Omental fat pad (tissue), 4 donors: ENCODE measurements around the gene MEF2C. TPM values are rescaled to one million over a fixed set of nuclear protein-coding genes. Genes with fewer than 3 reads are reported as not detected.
"Not testable (repeated sequence)": the region's sequence is repeated elsewhere in the genome, so short reads cannot be mapped to it uniquely, and the experiment has no call there.

Experiments used
- ATAC-seq: fragments of 150-250 bp; one replicate; pipeline ENCODE4 v1.9.1; 2016; ENCODE audit warnings: mild to moderate bottlenecking, moderate library complexity; ENCODE audit not compliant: low FRiP score
- DNase-seq: peaks from one replicate; pipeline ENCODE4 v3.0.0-alpha.2; 2019; ENCODE audit warnings: low spot score
- total RNA-seq, 4 donors: library from RNA; depleted of rRNA; stranded (reverse); fragments of >200 nt; gene quantifications; one replicate each; pipeline ENCODE4 v1.1.0, GENCODE V29; 2016
- TF ChIP-seq, protein P1 (sequence below), 3 donors: fragments of 450-650 bp; IDR thresholded peaks; one replicate each; pipeline ENCODE4 v1.5.1; 2016 to 2017; ENCODE audit warnings: antibody characterized with exemption in 3 of 3, mild to moderate bottlenecking in 3 of 3, moderate library complexity in 2 of 3

MEF2C gene
- total RNA-seq, 4 donors from 2014 or later = 25.4 to 97.7 (median 44.0) TPM

DNA sequence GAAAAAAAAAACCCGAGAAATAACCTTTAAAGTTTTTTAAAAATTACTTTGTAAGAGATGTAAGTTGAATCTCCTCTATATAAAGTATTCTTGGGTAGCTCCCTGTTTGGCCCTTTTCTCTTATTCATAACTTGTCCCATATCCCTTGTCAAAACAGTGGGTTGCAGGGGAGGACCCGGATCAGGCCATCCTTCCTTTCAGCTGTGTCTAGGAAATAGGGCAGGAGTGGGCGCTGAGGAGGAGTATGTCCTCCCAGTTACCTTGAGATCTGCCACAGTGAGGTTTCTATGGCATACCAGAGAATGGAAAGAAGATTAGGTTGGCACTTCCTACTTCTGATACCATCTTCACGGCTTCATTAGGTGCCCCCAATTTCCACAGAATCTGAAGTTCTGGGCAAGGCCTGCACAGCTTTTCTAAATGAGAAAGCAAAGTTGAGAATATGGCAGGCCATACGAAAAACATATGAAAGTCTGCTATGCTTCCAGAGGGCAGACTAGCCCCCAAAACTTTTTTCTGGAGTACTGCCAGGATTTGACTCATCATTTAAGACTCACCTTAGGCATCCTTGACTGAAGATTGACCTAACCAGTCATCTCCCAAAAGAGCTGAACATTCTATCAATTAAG is 20.3 kb downstream of the MEF2C start:
- ATAC-seq (no peak), DNase-seq (no peak)
- TF ChIP-seq, protein P1, sequence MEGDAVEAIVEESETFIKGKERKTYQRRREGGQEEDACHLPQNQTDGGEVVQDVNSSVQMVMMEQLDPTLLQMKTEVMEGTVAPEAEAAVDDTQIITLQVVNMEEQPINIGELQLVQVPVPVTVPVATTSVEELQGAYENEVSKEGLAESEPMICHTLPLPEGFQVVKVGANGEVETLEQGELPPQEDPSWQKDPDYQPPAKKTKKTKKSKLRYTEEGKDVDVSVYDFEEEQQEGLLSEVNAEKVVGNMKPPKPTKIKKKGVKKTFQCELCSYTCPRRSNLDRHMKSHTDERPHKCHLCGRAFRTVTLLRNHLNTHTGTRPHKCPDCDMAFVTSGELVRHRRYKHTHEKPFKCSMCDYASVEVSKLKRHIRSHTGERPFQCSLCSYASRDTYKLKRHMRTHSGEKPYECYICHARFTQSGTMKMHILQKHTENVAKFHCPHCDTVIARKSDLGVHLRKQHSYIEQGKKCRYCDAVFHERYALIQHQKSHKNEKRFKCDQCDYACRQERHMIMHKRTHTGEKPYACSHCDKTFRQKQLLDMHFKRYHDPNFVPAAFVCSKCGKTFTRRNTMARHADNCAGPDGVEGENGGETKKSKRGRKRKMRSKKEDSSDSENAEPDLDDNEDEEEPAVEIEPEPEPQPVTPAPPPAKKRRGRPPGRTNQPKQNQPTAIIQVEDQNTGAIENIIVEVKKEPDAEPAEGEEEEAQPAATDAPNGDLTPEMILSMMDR (IDR thresholded peaks at IDR 0.05) = no peak

DNA sequence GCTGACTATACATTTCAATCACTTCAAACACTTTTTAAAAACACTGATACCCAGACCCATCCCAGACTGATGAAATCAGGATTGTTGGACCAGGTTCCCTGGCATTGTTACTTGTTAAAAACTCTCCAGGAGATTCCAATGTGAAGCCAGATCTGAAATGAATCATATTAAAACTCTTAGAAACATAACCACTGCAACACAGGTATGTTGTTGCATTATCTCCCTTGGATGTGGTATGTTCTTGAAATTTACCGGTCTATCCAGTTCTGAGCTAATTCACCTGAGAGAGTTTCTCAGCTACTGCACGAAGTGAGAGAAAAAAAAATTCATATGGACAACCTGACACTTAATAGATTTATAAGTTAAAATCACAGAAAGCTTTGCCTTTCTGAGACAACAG is 21.8 kb downstream of the MEF2C start:
- TF ChIP-seq, protein P1 (IDR thresholded peaks at IDR 0.05) = no peak
- no peak for DNase-seq
- no peak for ATAC-seq

DNA sequence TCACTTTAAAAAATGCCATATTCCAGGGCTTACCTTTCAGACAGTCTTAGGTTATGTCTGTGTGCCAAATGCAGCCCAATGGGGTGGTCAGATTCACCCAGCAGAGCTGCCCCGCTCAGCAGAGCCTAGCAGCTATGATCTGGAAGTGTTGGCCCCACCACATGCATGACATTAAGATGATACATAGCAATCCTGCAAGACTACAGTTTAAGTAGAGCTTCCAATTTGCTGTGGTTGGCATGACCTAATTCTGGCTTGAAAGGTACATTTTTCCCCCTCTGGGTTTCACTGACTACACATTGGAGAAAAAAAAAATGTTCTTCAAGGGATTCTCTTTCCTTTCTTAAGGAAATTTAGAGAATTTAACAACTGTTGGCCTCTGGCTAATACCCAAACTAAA is 22.5 kb downstream of the MEF2C start:
- TF ChIP-seq, protein P1 (IDR thresholded peaks at IDR 0.05) = no peak
- no peak for ATAC-seq

DNA sequence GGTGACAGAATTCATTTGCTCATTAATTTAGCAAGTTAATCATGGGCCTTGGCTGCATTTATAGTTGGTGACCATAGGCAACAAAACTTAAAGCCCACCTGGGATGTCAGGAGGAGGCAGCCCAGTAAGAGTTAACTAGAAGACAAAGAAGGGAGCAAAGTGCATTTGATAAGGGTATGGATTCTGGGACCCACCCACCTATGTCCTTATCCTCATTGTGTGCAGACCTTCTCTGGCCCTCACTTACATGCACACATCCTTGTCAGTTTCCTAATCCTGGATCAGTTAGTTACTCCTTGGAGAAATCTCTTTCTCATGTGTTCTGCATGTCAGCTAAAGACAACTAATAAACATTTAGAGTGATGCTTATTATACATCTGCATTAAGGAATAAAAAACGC is 24.6 kb downstream of the MEF2C start:
- ATAC-seq (no peak), DNase-seq (no peak)
- TF ChIP-seq, protein P1 (IDR thresholded peaks at IDR 0.05) = no peak

More for the DNA sequence above, 22.5 kb downstream of the MEF2C start:
- no peak for DNase-seq

DNA sequence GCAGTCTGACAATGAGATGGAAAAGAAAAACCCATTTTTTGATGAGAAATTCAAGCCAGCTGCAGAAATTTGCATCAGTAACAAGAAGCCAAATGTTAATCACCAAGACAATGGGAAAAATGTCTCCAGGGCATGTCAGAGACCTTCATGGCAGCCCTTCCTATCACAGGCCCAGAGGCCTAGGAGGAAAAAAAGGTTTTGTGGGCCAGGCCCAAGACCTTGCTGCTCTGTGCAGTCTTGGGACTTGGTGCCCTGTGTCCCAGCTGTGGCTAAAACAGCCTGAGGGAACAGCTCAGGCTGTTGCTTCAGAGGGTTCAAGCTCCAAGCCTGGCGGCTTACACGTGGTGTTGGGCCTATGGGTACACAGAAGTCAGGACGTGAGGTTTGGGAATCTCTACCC is 26.6 kb downstream of the MEF2C start:
- DNase-seq, ATAC-seq: not testable (repeated sequence)

DNA sequence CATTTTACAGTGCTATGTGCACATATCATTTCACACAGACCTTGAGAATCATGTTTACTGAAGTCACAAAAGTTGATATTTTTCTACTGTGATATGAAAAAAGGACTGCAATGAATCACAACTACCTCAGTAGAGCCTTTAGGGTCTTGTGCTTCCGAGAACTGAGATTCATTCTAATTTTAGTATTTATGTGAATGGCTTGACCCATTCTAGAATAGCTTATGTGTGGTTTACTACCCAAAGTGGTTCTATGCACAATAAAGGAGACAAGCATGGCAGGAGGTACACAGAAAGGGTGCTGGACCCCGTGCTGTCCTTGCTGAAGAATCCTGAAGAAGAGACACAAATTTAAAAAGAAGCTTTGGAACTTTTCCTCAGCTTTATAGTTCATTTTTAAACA is 28.2 kb downstream of the MEF2C start:
- no peak for ATAC-seq
- TF ChIP-seq, protein P1 (IDR thresholded peaks at IDR 0.05) = no peak
- DNase-seq = no peak

DNA sequence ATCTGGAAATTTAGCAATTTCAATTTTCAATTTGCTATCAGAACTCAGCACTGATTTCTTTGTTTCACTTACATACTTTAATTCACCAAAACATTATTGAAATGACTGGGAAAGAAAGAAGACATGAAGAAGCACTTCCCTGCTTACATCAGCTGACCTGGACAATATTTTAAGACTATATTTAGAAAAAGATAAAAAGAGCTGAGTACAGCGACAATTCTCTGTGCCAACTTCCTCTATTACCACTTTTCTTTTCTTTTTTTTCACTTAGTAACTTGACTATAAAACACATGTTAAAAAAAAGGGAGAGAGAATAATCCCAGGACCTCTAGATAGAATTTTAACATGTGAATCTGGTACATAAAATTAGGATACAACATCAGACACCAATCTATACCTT is 35.6 kb downstream of the MEF2C start:
- TF ChIP-seq, protein P1 (IDR thresholded peaks at IDR 0.05) = no peak
- no peak for ATAC-seq
- no peak for DNase-seq
